Measurements from ENCODE around the gene TBKBP1. TPM values are rescaled to one million over a fixed set of nuclear protein-coding genes. Genes with fewer than 3 reads are reported as not detected.

The TBKBP1 gene
- total and polyA plus RNA-seq, 2 donors: 1.8 to 9.5 TPM

- Histone ChIP-seq H3K4me1 (ENCODE audit: control insufficient read depth in 2 of 2, insufficient read depth in 2 of 2, low read length in 2 of 2) (peaks cover 13 to 22% of the 10 kb centered on the region in 2 donors), H3K36me3 (ENCODE audit: control insufficient read depth in 2 of 2, insufficient read depth in 2 of 2, low read length in 1 of 2) (no peaks in the 10 kb centered on the region), H3K27ac (ENCODE audit: low read depth in 1 of 2, low read length in 1 of 2) (no peak overlapping the region), H3K9me3 (ENCODE audit: control insufficient read depth in 2 of 2, insufficient read depth in 1 of 2, low read length in 1 of 2) (no peaks in the 10 kb centered on the region), H3K27me3 (ENCODE audit: control insufficient read depth in 2 of 2, insufficient read depth in 1 of 2, low read length in 1 of 2) (peaks cover 24 to 59% of the 10 kb centered on the region in 2 donors), H3K4me3 (ENCODE audit: low read length in 2 of 2) (peak overlapping the region in 1 of 2 donors; percentile 46)
- WGBS: 64% methylated on average over 12 of the region's 12 CpGs
- DNase-seq (ENCODE audit: low read depth in 6 of 9, low spot score in 9 of 9): no peak
Measured at GRCh38 chr17:47732399-47733046, 38.6 kb downstream of the TBKBP1 start.

DNA sequence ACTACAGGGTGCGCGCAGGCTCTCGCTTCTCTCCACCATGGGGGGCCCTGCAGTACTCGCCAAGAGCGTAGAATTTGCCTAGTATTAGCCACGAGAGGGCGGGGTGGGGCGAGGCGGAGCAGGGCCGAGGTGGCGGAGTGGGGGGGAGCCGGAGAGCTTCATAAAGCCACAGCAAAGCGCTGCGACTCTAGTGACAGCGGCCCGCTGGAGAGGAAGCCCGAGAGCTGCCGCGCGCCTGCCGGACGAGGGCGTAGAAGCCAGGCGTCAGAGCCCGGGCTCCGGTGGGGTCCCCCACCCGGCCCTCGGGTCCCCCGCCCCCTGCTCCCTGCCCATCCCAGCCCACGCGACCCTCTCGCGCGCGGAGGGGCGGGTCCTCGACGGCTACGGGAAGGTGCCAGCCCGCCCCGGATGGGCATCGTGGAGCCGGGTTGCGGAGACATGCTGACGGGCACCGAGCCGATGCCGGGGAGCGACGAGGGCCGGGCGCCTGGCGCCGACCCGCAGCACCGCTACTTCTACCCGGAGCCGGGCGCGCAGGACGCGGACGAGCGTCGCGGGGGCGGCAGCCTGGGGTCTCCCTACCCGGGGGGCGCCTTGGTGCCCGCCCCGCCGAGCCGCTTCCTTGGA lies 39.2 kb downstream of the TBKBP1 start, which contains the start of gene TBX21:
TSS of gene TBX21 (plus strand) at position 190 of the 627 bp plus-strand sequence. CDS start at position 409, 219 bp downstream.
- peaks cover 13 to 22% of the 10 kb centered on the region in 2 donors for H3K4me1 ChIP-seq (ENCODE audit: control insufficient read depth in 2 of 2, insufficient read depth in 2 of 2, low read length in 2 of 2)
- H3K27me3 ChIP-seq (ENCODE audit: control insufficient read depth in 2 of 2, insufficient read depth in 1 of 2, low read length in 1 of 2): peaks cover 24 to 59% of the 10 kb centered on the region in 2 donors
- H3K4me3 ChIP-seq (ENCODE audit: low read length in 2 of 2): peak within 1 kb of the TSS; percentile 20 to 46
- DNase-seq (ENCODE audit: low read depth in 6 of 9, low spot score in 9 of 9): peak in 8 of 9 donors; percentile 29 to 78 (median 42)
- 2% methylated on average over 73 of the region's 73 CpGs for WGBS
- H3K27ac ChIP-seq (ENCODE audit: low read depth in 1 of 2, low read length in 1 of 2): no peak within 1 kb of the TSS
- H3K36me3 ChIP-seq (ENCODE audit: control insufficient read depth in 2 of 2, insufficient read depth in 2 of 2, low read length in 1 of 2): no peaks in the 10 kb centered on the region
- no peaks in the 10 kb centered on the region for H3K9me3 ChIP-seq (ENCODE audit: control insufficient read depth in 2 of 2, insufficient read depth in 1 of 2, low read length in 1 of 2)

- H3K9me3 ChIP-seq (ENCODE audit: control insufficient read depth in 2 of 2, insufficient read depth in 1 of 2, low read length in 1 of 2): no peaks in the 10 kb centered on the region
- peaks cover 13 to 22% of the 10 kb centered on the region in 2 donors for H3K4me1 ChIP-seq (ENCODE audit: control insufficient read depth in 2 of 2, insufficient read depth in 2 of 2, low read length in 2 of 2)
- peak overlapping the region; percentile 20 to 46 for H3K4me3 ChIP-seq (ENCODE audit: low read length in 2 of 2)
- peaks cover 24 to 59% of the 10 kb centered on the region in 2 donors for H3K27me3 ChIP-seq (ENCODE audit: control insufficient read depth in 2 of 2, insufficient read depth in 1 of 2, low read length in 1 of 2)
- H3K27ac ChIP-seq (ENCODE audit: low read depth in 1 of 2, low read length in 1 of 2): no peak overlapping the region
- no peaks in the 10 kb centered on the region for H3K36me3 ChIP-seq (ENCODE audit: control insufficient read depth in 2 of 2, insufficient read depth in 2 of 2, low read length in 1 of 2)
- 7% methylated on average over 60 of the region's 60 CpGs for WGBS
- DNase-seq (ENCODE audit: low read depth in 6 of 9, low spot score in 9 of 9): no peak
Measured at GRCh38 chr17:47733674-47734410, 39.9 kb downstream of the TBKBP1 start.

DNA sequence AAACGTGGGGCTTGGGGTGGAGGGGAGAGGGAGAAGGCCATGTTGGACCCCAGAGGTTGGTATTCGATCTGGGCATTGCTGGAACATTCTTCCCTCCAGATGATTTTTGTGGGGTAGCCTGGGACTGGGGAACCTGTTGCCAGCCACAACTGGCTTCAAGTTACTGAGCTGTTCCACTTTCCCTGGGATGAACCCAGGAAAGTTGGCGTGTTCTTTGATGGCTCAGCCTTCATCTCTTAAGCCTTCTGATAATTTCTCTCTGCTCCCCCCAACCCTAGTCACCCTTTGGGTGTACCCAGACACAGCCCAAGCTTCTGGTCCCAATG lies 41.1 kb downstream of the TBKBP1 start:
- 96% methylated on average over 3 of the region's 3 CpGs for WGBS
- Histone ChIP-seq H3K27ac (ENCODE audit: low read depth in 1 of 2, low read length in 1 of 2) (no peak overlapping the region), H3K4me1 (ENCODE audit: control insufficient read depth in 2 of 2, insufficient read depth in 2 of 2, low read length in 2 of 2) (peaks cover 13 to 22% of the 10 kb centered on the region in 2 donors), H3K9me3 (ENCODE audit: control insufficient read depth in 2 of 2, insufficient read depth in 1 of 2, low read length in 1 of 2) (no peaks in the 10 kb centered on the region), H3K4me3 (ENCODE audit: low read length in 2 of 2) (no peak overlapping the region), H3K36me3 (ENCODE audit: control insufficient read depth in 2 of 2, insufficient read depth in 2 of 2, low read length in 1 of 2) (no peaks in the 10 kb centered on the region), H3K27me3 (ENCODE audit: control insufficient read depth in 2 of 2, insufficient read depth in 1 of 2, low read length in 1 of 2) (peaks cover 24 to 56% of the 10 kb centered on the region in 2 donors)
- no peak for DNase-seq (ENCODE audit: low read depth in 6 of 9, low spot score in 9 of 9)

- no peak overlapping the region for H3K27ac ChIP-seq (ENCODE audit: low read depth in 1 of 2, low read length in 1 of 2)
Measured at GRCh38 chr17:47735536-47736011, 41.6 kb downstream of the TBKBP1 start.

DNA sequence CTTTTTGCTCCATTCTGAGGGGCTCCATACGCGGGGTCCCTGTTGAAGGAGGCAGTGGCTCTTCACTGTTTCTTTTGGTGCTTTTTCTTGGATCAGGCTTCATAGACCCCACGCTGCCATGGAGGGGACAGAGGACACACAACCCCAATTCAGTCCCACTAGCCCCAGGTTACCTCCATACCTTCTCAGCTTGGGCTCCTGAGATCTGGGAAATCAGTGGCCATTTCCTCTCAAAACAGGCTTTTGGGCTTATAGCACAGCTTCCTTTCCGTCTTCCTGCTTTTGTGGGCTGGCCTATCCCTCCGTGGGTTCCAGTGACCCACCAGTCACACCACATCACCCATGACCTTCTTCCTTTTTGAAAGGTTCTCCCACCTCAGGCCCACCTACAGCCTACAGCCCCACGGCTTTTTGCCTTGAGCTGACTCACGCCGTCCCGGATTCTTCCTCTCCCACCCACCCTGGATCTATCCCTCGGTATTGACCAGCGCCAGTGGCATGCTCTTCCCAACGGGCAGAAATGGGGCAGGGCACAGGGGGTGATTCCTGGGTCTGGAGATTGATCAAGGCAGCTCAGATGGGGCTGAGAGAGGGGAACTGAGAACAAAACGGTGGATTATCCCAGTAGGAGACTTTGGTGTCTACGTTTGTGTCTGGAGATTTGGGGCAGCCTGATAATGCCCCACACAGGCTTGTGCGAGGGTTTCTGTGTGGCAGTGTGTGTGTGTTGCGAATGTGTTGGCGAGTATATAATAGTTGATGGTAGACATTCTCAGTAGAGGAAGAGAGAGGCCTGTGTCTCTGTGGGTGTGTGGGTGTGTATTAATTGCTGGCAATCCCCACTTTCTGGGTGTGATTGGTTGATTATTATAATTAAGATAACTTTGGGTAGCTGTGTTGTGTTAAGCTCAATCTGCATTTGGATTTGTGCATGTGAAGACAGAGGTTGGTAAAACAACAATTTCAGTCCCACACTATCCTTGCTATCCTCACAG lies 42.8 kb downstream of the TBKBP1 start:
- no peaks in the 10 kb centered on the region for H3K36me3 ChIP-seq (ENCODE audit: control insufficient read depth in 2 of 2, insufficient read depth in 2 of 2, low read length in 1 of 2)
- H3K27me3 ChIP-seq (ENCODE audit: control insufficient read depth in 2 of 2, insufficient read depth in 1 of 2, low read length in 1 of 2): peaks cover 24 to 45% of the 10 kb centered on the region in 2 donors
- no peak for DNase-seq (ENCODE audit: low read depth in 6 of 9, low spot score in 9 of 9)
- WGBS: 89% methylated on average over 17 of the region's 17 CpGs
- H3K4me1 ChIP-seq (ENCODE audit: control insufficient read depth in 2 of 2, insufficient read depth in 2 of 2, low read length in 2 of 2): peaks cover 13 to 20% of the 10 kb centered on the region in 2 donors
- H3K4me3 ChIP-seq (ENCODE audit: low read length in 2 of 2): no peak overlapping the region
- no peaks in the 10 kb centered on the region for H3K9me3 ChIP-seq (ENCODE audit: control insufficient read depth in 2 of 2, insufficient read depth in 1 of 2, low read length in 1 of 2)
- H3K27ac ChIP-seq (ENCODE audit: low read depth in 1 of 2, low read length in 1 of 2): no peak overlapping the region

More at GRCh38 chr17:47735536-47736011, 41.6 kb downstream of the TBKBP1 start:
- H3K9me3 ChIP-seq (ENCODE audit: control insufficient read depth in 2 of 2, insufficient read depth in 1 of 2, low read length in 1 of 2): no peaks in the 10 kb centered on the region
- peaks cover 13 to 22% of the 10 kb centered on the region in 2 donors for H3K4me1 ChIP-seq (ENCODE audit: control insufficient read depth in 2 of 2, insufficient read depth in 2 of 2, low read length in 2 of 2)
- no peaks in the 10 kb centered on the region for H3K36me3 ChIP-seq (ENCODE audit: control insufficient read depth in 2 of 2, insufficient read depth in 2 of 2, low read length in 1 of 2)
- 94% methylated on average over 3 of the region's 3 CpGs for WGBS
- no peak for DNase-seq (ENCODE audit: low read depth in 6 of 9, low spot score in 9 of 9)
- no peak overlapping the region for H3K4me3 ChIP-seq (ENCODE audit: low read length in 2 of 2)
- peaks cover 24 to 55% of the 10 kb centered on the region in 2 donors for H3K27me3 ChIP-seq (ENCODE audit: control insufficient read depth in 2 of 2, insufficient read depth in 1 of 2, low read length in 1 of 2)

DNA sequence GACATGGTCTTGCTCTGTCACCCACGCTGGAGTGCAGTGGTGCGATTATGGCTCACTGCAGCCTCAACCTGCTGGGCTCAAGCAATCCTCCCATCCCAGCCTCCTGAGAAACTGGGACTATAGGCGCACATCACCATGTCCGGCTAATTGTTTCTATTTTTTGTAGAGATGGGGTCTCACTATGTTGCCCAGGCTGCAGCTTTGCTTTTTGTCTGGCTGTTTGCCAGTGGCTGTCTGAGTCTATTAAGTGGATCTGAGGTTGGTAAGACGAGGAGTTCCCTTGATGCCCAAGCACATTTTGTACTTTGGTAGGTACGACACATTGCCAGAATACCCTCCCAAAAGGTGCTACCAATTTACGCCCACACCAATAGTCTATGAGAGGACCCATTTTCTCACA lies 44.2 kb downstream of the TBKBP1 start:
- Histone ChIP-seq H3K27me3 (ENCODE audit: control insufficient read depth in 2 of 2, insufficient read depth in 1 of 2, low read length in 1 of 2) (peaks cover 14 to 41% of the 10 kb centered on the region in 2 donors), H3K4me1 (ENCODE audit: control insufficient read depth in 2 of 2, insufficient read depth in 2 of 2, low read length in 2 of 2) (peaks cover 6 to 9% of the 10 kb centered on the region in 2 donors), H3K27ac (ENCODE audit: low read depth in 1 of 2, low read length in 1 of 2) (no peak overlapping the region), H3K9me3 (ENCODE audit: control insufficient read depth in 2 of 2, insufficient read depth in 1 of 2, low read length in 1 of 2) (no peaks in the 10 kb centered on the region), H3K4me3 (ENCODE audit: low read length in 2 of 2) (no peak overlapping the region), H3K36me3 (ENCODE audit: control insufficient read depth in 2 of 2, insufficient read depth in 2 of 2, low read length in 1 of 2) (no peaks in the 10 kb centered on the region)
- no peak for DNase-seq (ENCODE audit: low read depth in 6 of 9, low spot score in 9 of 9)
- WGBS: 98% methylated on average over 7 of the region's 7 CpGs

DNA sequence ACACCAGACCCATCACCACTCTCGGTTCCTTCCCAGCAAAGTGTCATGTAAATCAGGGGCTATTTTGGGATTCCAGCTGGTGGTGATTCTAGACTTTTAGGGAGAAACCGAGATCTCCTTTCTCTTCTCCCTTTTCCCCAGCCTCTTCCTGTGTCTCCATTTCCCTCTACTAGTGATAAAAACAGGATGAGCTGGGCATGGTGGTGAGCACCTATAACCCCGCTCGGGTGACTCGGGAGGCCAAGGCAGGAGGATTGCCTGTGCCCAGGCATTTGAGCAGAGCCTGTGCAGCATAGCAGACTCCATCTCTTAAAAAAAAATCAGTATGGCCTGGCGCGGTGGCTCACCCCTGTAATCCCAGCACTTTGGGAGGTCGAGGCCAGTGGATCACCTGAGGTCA lies 45.2 kb downstream of the TBKBP1 start:
- Histone ChIP-seq H3K36me3 (ENCODE audit: control insufficient read depth in 2 of 2, insufficient read depth in 2 of 2, low read length in 1 of 2) (no peaks in the 10 kb centered on the region), H3K4me1 (ENCODE audit: control insufficient read depth in 2 of 2, insufficient read depth in 2 of 2, low read length in 2 of 2) (peaks cover 0 to 2% of the 10 kb centered on the region in 2 donors), H3K4me3 (ENCODE audit: low read length in 2 of 2) (no peak overlapping the region), H3K27ac (ENCODE audit: low read depth in 1 of 2, low read length in 1 of 2) (no peak overlapping the region), H3K9me3 (ENCODE audit: control insufficient read depth in 2 of 2, insufficient read depth in 1 of 2, low read length in 1 of 2) (no peaks in the 10 kb centered on the region), H3K27me3 (ENCODE audit: control insufficient read depth in 2 of 2, insufficient read depth in 1 of 2, low read length in 1 of 2) (peaks cover 5 to 38% of the 10 kb centered on the region in 2 donors)
- 95% methylated on average over 8 of the region's 8 CpGs for WGBS
- DNase-seq (ENCODE audit: low read depth in 6 of 9, low spot score in 9 of 9): no peak

All from thymus (tissue), 11 donors.